ENCODE measurements around the gene GADD45B.
A peak's percentile ranks its signal among the peaks of the same experiment; 100 is the strongest.

The GADD45B gene

GRCh38 chr19:2475702-2476450, at the start of gene GADD45B:
GADD45B (plus strand) TSS chr19:2476127; CDS start chr19:2476359, 232 bp downstream.
- peak; percentile 95 to 96 (median 96) for DNase-seq (ENCODE audit: low read depth in 3 of 3, low spot score in 1 of 3)

GRCh38 chr19:2426611-2427428, 49.1 kb upstream of the GADD45B start:
- peak in 1 of 3 donors; percentile 40 for DNase-seq (ENCODE audit: low read depth in 3 of 3, low spot score in 1 of 3)

GRCh38 chr19:2427429-2428320, 48.3 kb upstream of the GADD45B start, which contains the start of gene TIMM13:
TIMM13 (minus strand) TSS chr19:2427586; CDS start chr19:2427533, 53 bp downstream.
- DNase-seq (ENCODE audit: low read depth in 3 of 3, low spot score in 1 of 3) = peak; percentile 88 to 94 (median 91)

- DNase-seq (ENCODE audit: low read depth in 3 of 3, low spot score in 1 of 3) = no peak
Measured at GRCh38 chr19:2428321-2428690, 47.6 kb upstream of the GADD45B start.

GRCh38 chr19:2428756-2429711, 46.9 kb upstream of the GADD45B start:
- no peak for DNase-seq (ENCODE audit: low read depth in 3 of 3, low spot score in 1 of 3)

- no peak for DNase-seq (ENCODE audit: low read depth in 3 of 3, low spot score in 1 of 3)
Measured at GRCh38 chr19:2429917-2430535, 45.9 kb upstream of the GADD45B start.

- no peak for DNase-seq (ENCODE audit: low read depth in 3 of 3, low spot score in 1 of 3)
Measured at GRCh38 chr19:2431318-2432055, 44.4 kb upstream of the GADD45B start.

GRCh38 chr19:2432131-2432848, 43.6 kb upstream of the GADD45B start:
- DNase-seq (ENCODE audit: low read depth in 3 of 3, low spot score in 1 of 3) = no peak

- DNase-seq (ENCODE audit: low read depth in 3 of 3, low spot score in 1 of 3) = no peak
Measured at GRCh38 chr19:2433854-2434253, 42.1 kb upstream of the GADD45B start.

GRCh38 chr19:2434267-2434666, 41.7 kb upstream of the GADD45B start:
- no peak for DNase-seq (ENCODE audit: low read depth in 3 of 3, low spot score in 1 of 3)

GRCh38 chr19:2434721-2435265, 41.1 kb upstream of the GADD45B start:
- no peak for DNase-seq (ENCODE audit: low read depth in 3 of 3, low spot score in 1 of 3)

- DNase-seq (ENCODE audit: low read depth in 3 of 3, low spot score in 1 of 3) = no peak
Measured at GRCh38 chr19:2436384-2436783, 39.5 kb upstream of the GADD45B start.

GRCh38 chr19:2436926-2437325, 39.0 kb upstream of the GADD45B start:
- no peak for DNase-seq (ENCODE audit: low read depth in 3 of 3, low spot score in 1 of 3)

GRCh38 chr19:2438178-2438577, 37.7 kb upstream of the GADD45B start:
- DNase-seq (ENCODE audit: low read depth in 3 of 3, low spot score in 1 of 3) = no peak

GRCh38 chr19:2440515-2440914, 35.4 kb upstream of the GADD45B start:
- no peak for DNase-seq (ENCODE audit: low read depth in 3 of 3, low spot score in 1 of 3)

- DNase-seq (ENCODE audit: low read depth in 3 of 3, low spot score in 1 of 3) = no peak
Measured at GRCh38 chr19:2441096-2441752, 34.7 kb upstream of the GADD45B start.

GRCh38 chr19:2443116-2443784, 32.7 kb upstream of the GADD45B start:
- DNase-seq (ENCODE audit: low read depth in 3 of 3, low spot score in 1 of 3) = no peak
